GM18507 (cell line): ENCODE data around the gene ZCCHC14.
A peak's percentile ranks its signal among the peaks of the same experiment; 100 is the strongest.

Experiments
- DNase-seq: peaks from one replicate; pipeline ENCODE4 v3.0.0; 2011; ENCODE audit warnings: low read depth; ENCODE audit not compliant: insufficient read length; ENCODE audit errors: extremely low spot score
- FAIRE-seq: peaks from 2 replicates; lab custom pipeline; 2011; peaks lifted over from hg19 to GRCh38; lab: Jason Lieb, UNC

Gene ZCCHC14

GRCh38 chr16:87418644-87419043, 74.2 kb downstream of the ZCCHC14 start:
- FAIRE-seq (no peak), DNase-seq (no peak)

GRCh38 chr16:87418216-87418615, 74.6 kb downstream of the ZCCHC14 start:
- DNase-seq: no peak
- no peak for FAIRE-seq

- DNase-seq (no peak), FAIRE-seq (no peak)
Observed at GRCh38 chr16:87417528-87417910, 75.3 kb downstream of the ZCCHC14 start.

- DNase-seq: no peak
Observed at GRCh38 chr16:87416826-87417527, 75.8 kb downstream of the ZCCHC14 start.

GRCh38 chr16:87415441-87415840, 77.4 kb downstream of the ZCCHC14 start:
- DNase-seq: no peak
- no peak for FAIRE-seq

More at GRCh38 chr16:87416826-87417527, 75.8 kb downstream of the ZCCHC14 start:
- no peak for FAIRE-seq

GRCh38 chr16:87414251-87414680, 78.6 kb downstream of the ZCCHC14 start:
- DNase-seq (no peak), FAIRE-seq (no peak)

- FAIRE-seq (no peak), DNase-seq (no peak)
Observed at GRCh38 chr16:87412996-87413421, 79.8 kb downstream of the ZCCHC14 start.

- DNase-seq: no peak
- FAIRE-seq: no peak
Observed at GRCh38 chr16:87412371-87412995, 80.3 kb downstream of the ZCCHC14 start.

GRCh38 chr16:87411375-87412271, 81.2 kb downstream of the ZCCHC14 start:
- no peak for FAIRE-seq

GRCh38 chr16:87410968-87411367, 81.9 kb downstream of the ZCCHC14 start:
- FAIRE-seq: no peak
- no peak for DNase-seq

More at GRCh38 chr16:87411375-87412271, 81.2 kb downstream of the ZCCHC14 start:
- DNase-seq: no peak

- FAIRE-seq (no peak), DNase-seq (no peak)
Observed at GRCh38 chr16:87410530-87410929, 82.3 kb downstream of the ZCCHC14 start.

- DNase-seq (no peak), FAIRE-seq (no peak)
Observed at GRCh38 chr16:87409781-87410180, 83.0 kb downstream of the ZCCHC14 start.

GRCh38 chr16:87409153-87409552, 83.7 kb downstream of the ZCCHC14 start:
- DNase-seq: no peak
- no peak for FAIRE-seq

GRCh38 chr16:87407511-87408112, 85.2 kb downstream of the ZCCHC14 start:
- FAIRE-seq: peak; percentile 59
- DNase-seq: no peak

GRCh38 chr16:87406495-87407088, 86.2 kb downstream of the ZCCHC14 start:
- DNase-seq (no peak), FAIRE-seq (no peak)

GRCh38 chr16:87404764-87405625, 87.8 kb downstream of the ZCCHC14 start:
- FAIRE-seq: no peak
- no peak for DNase-seq

GRCh38 chr16:87395181-87395842, 97.5 kb downstream of the ZCCHC14 start:
- no peak for FAIRE-seq
- no peak for DNase-seq

GRCh38 chr16:87393680-87394055, 99.2 kb downstream of the ZCCHC14 start:
- no peak for FAIRE-seq
- DNase-seq: no peak
